Fibroblast of the conjunctiva (primary cell): ENCODE results near the gene ARHGDIG.
"Not testable (repeated sequence)": the region's sequence is repeated elsewhere in the genome, so short reads cannot be mapped to it uniquely, and the experiment has no call there.

Experiments used
- DNase-seq: peaks from one replicate; pipeline ENCODE4 v3.0.0-alpha.2; 2010; ENCODE audit warnings: low read depth

ARHGDIG gene

GRCh38 chr16:264440-264951 lies 15.9 kb upstream of the ARHGDIG start:
- DNase-seq, result no peak

GRCh38 chr16:265002-265529 lies 15.3 kb upstream of the ARHGDIG start:
- DNase-seq, result no peak

- DNase-seq, result no peak
Measured at GRCh38 chr16:265711-266110, 14.7 kb upstream of the ARHGDIG start.

GRCh38 chr16:266258-267164 lies 13.9 kb upstream of the ARHGDIG start:
- DNase-seq, result no peak

GRCh38 chr16:267562-267961 lies 12.8 kb upstream of the ARHGDIG start:
- not testable (repeated sequence) for DNase-seq

- no peak for DNase-seq
Measured at GRCh38 chr16:268141-269053, 12.0 kb upstream of the ARHGDIG start.

GRCh38 chr16:269061-269796 lies 11.2 kb upstream of the ARHGDIG start:
- no peak for DNase-seq

- no peak for DNase-seq
Measured at GRCh38 chr16:270381-271255, 9.8 kb upstream of the ARHGDIG start.

- DNase-seq, result no peak
Measured at GRCh38 chr16:272633-273546, 7.5 kb upstream of the ARHGDIG start.

GRCh38 chr16:273547-274421 lies 6.6 kb upstream of the ARHGDIG start:
- no peak for DNase-seq

GRCh38 chr16:275041-275641 lies 5.2 kb upstream of the ARHGDIG start:
- no peak for DNase-seq

GRCh38 chr16:275786-276232 lies 4.6 kb upstream of the ARHGDIG start, which contains the start of gene RGS11:
TSS of gene RGS11 (minus strand) at chr16:275944. CDS start at chr16:275911, 33 bp downstream.
- DNase-seq, result no peak

- DNase-seq, result no peak
Measured at GRCh38 chr16:276426-277077, 3.8 kb upstream of the ARHGDIG start.

- no peak for DNase-seq
Measured at GRCh38 chr16:278863-279366, 1.5 kb upstream of the ARHGDIG start.

- no peak for DNase-seq
Measured at GRCh38 chr16:279531-279930, 860 bp upstream of the ARHGDIG start.

- no peak for DNase-seq
Measured at GRCh38 chr16:280005-280460, 358 bp upstream of the ARHGDIG start.
